OCI-LY1 (cell line): ENCODE data around the gene COLEC12.

Source experiments
- H2AFZ ChIP-seq: fragments of 200-600 bp; sonication (generic), shearing (Covaris generic); 2 replicates; pipeline ENCODE4 v1.6.0; 2014; ENCODE audit warnings: antibody characterized with exemption, mild to moderate bottlenecking, low read length
- H3F3A ChIP-seq: fragments of 200-600 bp; sonication (generic), shearing (Covaris generic); 2 replicates; pipeline ENCODE4 v1.6.0; 2014; ENCODE audit warnings: mild to moderate bottlenecking, antibody characterized with exemption, low read length, moderate library complexity; ENCODE audit not compliant: insufficient read depth
- H3K27ac ChIP-seq: fragments of 200-600 bp; sonication (generic); 2 replicates; pipeline ENCODE4 v1.5.1; 2014; ENCODE audit warnings: low read length, mixed run types, mild to moderate bottlenecking, low read depth; ENCODE audit not compliant: poor library complexity, severe bottlenecking
- H3K27me3 ChIP-seq: fragments of 200-600 bp; sonication (generic); 2 replicates; pipeline ENCODE4 v1.6.0; 2014; ENCODE audit warnings: antibody characterized with exemption, mild to moderate bottlenecking, low read length, moderate library complexity; ENCODE audit not compliant: insufficient read depth
- H3K36me3 ChIP-seq: fragments of 200-600 bp; sonication (generic); 2 replicates; pipeline ENCODE4 v1.6.1; 2014; ENCODE audit warnings: mild to moderate bottlenecking, antibody characterized with exemption, low read length, moderate library complexity, mixed read lengths; ENCODE audit not compliant: insufficient read depth
- H3K4me1 ChIP-seq: fragments of 200-600 bp; sonication (generic); 2 replicates; pipeline ENCODE4 v1.5.1; 2014; ENCODE audit warnings: mild to moderate bottlenecking, low read length, moderate library complexity; ENCODE audit not compliant: insufficient read depth, severe bottlenecking
- H3K4me2 ChIP-seq: fragments of 200-600 bp; sonication (generic), shearing (Covaris generic); 2 replicates; pipeline ENCODE4 v1.6.1; 2014; ENCODE audit warnings: low read length
- H3K4me3 ChIP-seq: fragments of 200-600 bp; sonication (generic); 2 replicates; pipeline ENCODE4 v1.5.1; 2014; ENCODE audit warnings: low read length, low read depth, mild to moderate bottlenecking, mixed read lengths; ENCODE audit not compliant: poor library complexity, severe bottlenecking
- H3K79me2 ChIP-seq: fragments of 200-600 bp; shearing (Covaris generic); 2 replicates; pipeline ENCODE4 v1.6.1; 2016; ENCODE audit warnings: mixed run types, low read length, mixed read lengths; ENCODE audit not compliant: insufficient read depth
- H3K9ac ChIP-seq: fragments of 200-600 bp; sonication (generic), shearing (Covaris generic); 2 replicates; pipeline ENCODE4 v1.6.1; 2014; ENCODE audit warnings: mild to moderate bottlenecking, low read length, mixed read lengths
- H3K9me2 ChIP-seq: fragments of 200-600 bp; sonication (generic), shearing (Covaris generic); 2 replicates; pipeline ENCODE4 v1.6.1; 2014; ENCODE audit warnings: low read depth, mild to moderate bottlenecking, low read length, mixed read lengths
- H3K9me3 ChIP-seq: fragments of 200-600 bp; shearing (Covaris generic); 2 replicates; pipeline ENCODE4 v1.6.1; 2014; ENCODE audit warnings: low read length, mixed read lengths
- H4K20me1 ChIP-seq: fragments of 200-600 bp; sonication (generic), shearing (Covaris generic); 2 replicates; pipeline ENCODE4 v1.6.0; 2016; ENCODE audit warnings: mild to moderate bottlenecking, low read length; ENCODE audit not compliant: insufficient read depth
- CTCF ChIP-seq: fragments of 200-600 bp; sonication (generic), shearing (Covaris generic); IDR thresholded peaks from 2 replicates; pipeline ENCODE4 v1.5.1; 2017; ENCODE audit warnings: mild to moderate bottlenecking, antibody characterized with exemption, low read length, moderate library complexity, mixed read lengths
- EZH2 ChIP-seq: fragments of 200-600 bp; sonication (generic), shearing (Covaris generic); IDR thresholded peaks from 2 replicates; pipeline ENCODE4 v1.8.0; 2017; ENCODE audit warnings: borderline replicate concordance, mixed run types, mild to moderate bottlenecking, antibody characterized with exemption, low read length, moderate library complexity, mixed read lengths

Gene COLEC12

GRCh38 chr18:273525-273924 lies 227.0 kb downstream of the COLEC12 start:
- Histone ChIP-seq H3K9me2 (no peaks in the 10 kb centered on the region), H3K36me3 (no peaks in the 10 kb centered on the region), H3K27ac (no peak overlapping the region), H3K9me3 (no peaks in the 10 kb centered on the region), H3K4me3 (no peak overlapping the region), H2AFZ (no peak overlapping the region), H3K9ac (no peak overlapping the region), H3K4me2 (no peak overlapping the region), H3K4me1 (peaks cover 8% of the 10 kb centered on the region), H4K20me1 (no peaks in the 10 kb centered on the region), H3F3A (no peaks in the 10 kb centered on the region), H3K79me2 (no peaks in the 10 kb centered on the region), H3K27me3 (no peaks in the 10 kb centered on the region)
- TF ChIP-seq EZH2 (no peak), CTCF (no peak)

DNA sequence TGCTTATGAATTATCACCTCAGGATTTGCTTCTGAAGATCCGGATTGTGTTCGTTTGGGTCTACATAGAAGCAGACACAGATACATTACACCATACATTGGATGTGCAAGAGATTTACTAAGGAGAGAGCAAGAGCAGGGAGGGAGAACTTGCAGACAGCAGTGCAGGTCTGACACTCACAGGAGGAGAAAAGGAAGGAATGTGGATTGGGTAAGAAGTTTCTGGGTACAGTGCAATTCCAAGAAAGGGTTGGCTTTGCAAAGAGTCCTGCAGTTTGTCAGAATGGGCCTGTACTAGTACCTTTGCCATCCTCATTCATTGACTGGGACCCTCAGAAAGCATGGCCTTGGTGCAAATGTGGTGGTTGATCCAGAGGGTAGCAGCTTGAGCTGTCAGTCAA lies 227.9 kb downstream of the COLEC12 start:
- no peak for TF ChIP-seq EZH2
- TF ChIP-seq CTCF: no peak
- no peaks in the 10 kb centered on the region for H3K27me3 ChIP-seq
- no peaks in the 10 kb centered on the region for H3K79me2 ChIP-seq
- no peaks in the 10 kb centered on the region for H3K9me2 ChIP-seq
- no peaks in the 10 kb centered on the region for H3K36me3 ChIP-seq
- peaks cover 8% of the 10 kb centered on the region for H3K4me1 ChIP-seq
- H3K27ac ChIP-seq: no peak overlapping the region
- no peaks in the 10 kb centered on the region for H3F3A ChIP-seq
- H4K20me1 ChIP-seq: no peaks in the 10 kb centered on the region
- no peak overlapping the region for H3K4me2 ChIP-seq
- no peaks in the 10 kb centered on the region for H3K9me3 ChIP-seq
- no peak overlapping the region for H3K4me3 ChIP-seq
- H2AFZ ChIP-seq: no peak overlapping the region
- no peak overlapping the region for H3K9ac ChIP-seq

DNA sequence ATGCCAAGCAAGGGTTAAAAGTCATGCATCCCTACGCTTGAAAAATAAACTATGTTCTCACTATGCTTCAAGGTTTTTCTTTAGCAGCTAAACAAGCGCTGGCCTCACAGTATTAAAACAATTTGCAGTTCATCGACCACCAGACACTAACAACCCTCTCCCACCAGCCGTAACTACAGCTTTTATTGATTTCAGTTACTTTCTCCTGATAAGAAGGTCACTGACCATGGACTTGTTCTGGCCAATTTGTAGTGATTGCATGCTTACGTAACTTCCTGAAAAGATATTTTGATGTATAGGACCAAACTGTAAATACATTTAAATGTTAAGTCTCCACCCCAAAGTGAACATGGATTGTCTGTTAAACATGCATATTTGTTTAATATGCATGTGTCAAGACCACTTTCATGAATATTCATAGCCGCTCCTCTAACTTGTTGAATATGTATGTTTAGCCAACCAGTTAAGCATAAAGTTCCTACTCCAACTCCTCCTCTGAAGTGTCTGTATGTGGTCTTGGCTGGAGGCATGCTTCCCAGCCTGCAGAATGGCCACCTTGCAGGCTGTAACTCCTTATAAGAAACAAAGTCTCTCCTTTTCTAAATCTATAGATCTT lies 230.9 kb downstream of the COLEC12 start:
- no peak overlapping the region for H3K27ac ChIP-seq
- H3K9ac ChIP-seq: no peak overlapping the region
- no peak overlapping the region for H2AFZ ChIP-seq
- H3K9me3 ChIP-seq: no peaks in the 10 kb centered on the region
- no peaks in the 10 kb centered on the region for H3K9me2 ChIP-seq
- no peak for TF ChIP-seq EZH2
- TF ChIP-seq CTCF: no peak
- H3K4me2 ChIP-seq: no peak overlapping the region
- H3K4me1 ChIP-seq: peaks cover 21% of the 10 kb centered on the region
- H3F3A ChIP-seq: no peaks in the 10 kb centered on the region
- H3K4me3 ChIP-seq: no peak overlapping the region
- H4K20me1 ChIP-seq: no peaks in the 10 kb centered on the region
- no peaks in the 10 kb centered on the region for H3K27me3 ChIP-seq
- H3K36me3 ChIP-seq: peaks cover 8% of the 10 kb centered on the region; the same call in 1 of the 2 replicates
- peaks cover 12% of the 10 kb centered on the region for H3K79me2 ChIP-seq
